GM19328 (cell line): ENCODE measurements around the gene MCRIP2.
"Not testable (repeated sequence)": the region's sequence is repeated elsewhere in the genome, so short reads cannot be mapped to it uniquely, and the experiment has no call there.

Experiments
- ATAC-seq: cut with Tn5 transposase; IDR thresholded peaks from one replicate; pipeline ENCODE4 v1.9.1; 2021; ENCODE audit warnings: mild to moderate bottlenecking, moderate library complexity; ENCODE audit not compliant: unreplicated experiment

The MCRIP2 gene

GRCh38 chr16:641326-642188 is at the start of gene MCRIP2:
Gene MCRIP2 (plus strand): TSS chr16:641828. CDS start chr16:641992, 164 bp downstream.
- no peak for ATAC-seq

- no peak for ATAC-seq
Measured at GRCh38 chr16:591892-592517, 49.6 kb upstream of the MCRIP2 start.

GRCh38 chr16:592518-593306 is 48.9 kb upstream of the MCRIP2 start:
- no peak for ATAC-seq

- ATAC-seq = no peak
Measured at GRCh38 chr16:593406-593805, 48.2 kb upstream of the MCRIP2 start.

GRCh38 chr16:593807-594206 is 47.8 kb upstream of the MCRIP2 start:
- no peak for ATAC-seq

GRCh38 chr16:595094-595528 is 46.5 kb upstream of the MCRIP2 start:
- ATAC-seq = no peak

- no peak for ATAC-seq
Measured at GRCh38 chr16:595942-596735, 45.5 kb upstream of the MCRIP2 start.

- ATAC-seq = no peak
Measured at GRCh38 chr16:596736-597060, 44.9 kb upstream of the MCRIP2 start.

GRCh38 chr16:597655-598054 is 44.0 kb upstream of the MCRIP2 start:
- not testable (repeated sequence) for ATAC-seq

GRCh38 chr16:598823-599739 is 42.5 kb upstream of the MCRIP2 start:
- ATAC-seq = no peak

- no peak for ATAC-seq
Measured at GRCh38 chr16:600781-601180, 40.8 kb upstream of the MCRIP2 start.

GRCh38 chr16:603933-604332 is 37.7 kb upstream of the MCRIP2 start:
- no peak for ATAC-seq

- no peak for ATAC-seq
Measured at GRCh38 chr16:606656-607307, 34.8 kb upstream of the MCRIP2 start.

GRCh38 chr16:608019-608418 is 33.6 kb upstream of the MCRIP2 start:
- no peak for ATAC-seq

- ATAC-seq = no peak
Measured at GRCh38 chr16:609316-609715, 32.3 kb upstream of the MCRIP2 start.

GRCh38 chr16:609984-610383 is 31.6 kb upstream of the MCRIP2 start:
- no peak for ATAC-seq

GRCh38 chr16:610513-611381 is 30.9 kb upstream of the MCRIP2 start:
- ATAC-seq = no peak

GRCh38 chr16:615122-615521 is 26.5 kb upstream of the MCRIP2 start:
- ATAC-seq = no peak
